Measurements from ENCODE around the gene TRIM25.

The TRIM25 gene

DNA sequence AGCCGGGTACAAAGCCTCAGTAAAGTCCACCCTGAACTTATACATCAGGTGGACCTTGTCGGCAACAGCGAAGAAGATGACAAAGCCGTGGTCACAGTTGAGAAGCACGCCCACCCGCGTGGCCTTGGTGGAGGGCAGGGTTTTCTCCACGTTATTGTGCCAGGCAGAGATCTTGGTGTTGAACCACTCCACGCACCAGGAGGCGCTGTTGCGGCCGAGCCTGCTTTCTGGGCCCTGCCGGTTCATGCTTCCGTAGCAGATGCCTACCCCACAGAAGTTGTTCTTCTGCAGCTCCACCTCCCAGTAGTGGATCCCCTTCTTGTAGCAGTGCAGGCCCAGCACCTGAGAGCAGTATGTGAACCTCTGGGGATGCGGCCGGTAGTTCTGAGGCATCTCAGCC is 22.1 kb downstream of the TRIM25 start:
- Histone ChIP-seq H3K27ac (ENCODE audit: low read depth, low read length) (no peak overlapping the region), H3K4me1 (ENCODE audit: insufficient read depth, low read length) (no peaks in the 10 kb centered on the region), H3K27me3 (ENCODE audit: control insufficient read depth in 1 of 2, insufficient read depth in 2 of 2, low read length in 2 of 2) (no peaks in the 10 kb centered on the region), H3K9me3 (ENCODE audit: low read length) (no peaks in the 10 kb centered on the region), H3K4me3 (ENCODE audit: low read depth in 1 of 2, low read length in 2 of 2) (no peak overlapping the region), H3K9ac (ENCODE audit: low read length) (no peak overlapping the region), H3K36me3 (ENCODE audit: insufficient read depth, low read length) (peaks cover 53% of the 10 kb centered on the region)

DNA sequence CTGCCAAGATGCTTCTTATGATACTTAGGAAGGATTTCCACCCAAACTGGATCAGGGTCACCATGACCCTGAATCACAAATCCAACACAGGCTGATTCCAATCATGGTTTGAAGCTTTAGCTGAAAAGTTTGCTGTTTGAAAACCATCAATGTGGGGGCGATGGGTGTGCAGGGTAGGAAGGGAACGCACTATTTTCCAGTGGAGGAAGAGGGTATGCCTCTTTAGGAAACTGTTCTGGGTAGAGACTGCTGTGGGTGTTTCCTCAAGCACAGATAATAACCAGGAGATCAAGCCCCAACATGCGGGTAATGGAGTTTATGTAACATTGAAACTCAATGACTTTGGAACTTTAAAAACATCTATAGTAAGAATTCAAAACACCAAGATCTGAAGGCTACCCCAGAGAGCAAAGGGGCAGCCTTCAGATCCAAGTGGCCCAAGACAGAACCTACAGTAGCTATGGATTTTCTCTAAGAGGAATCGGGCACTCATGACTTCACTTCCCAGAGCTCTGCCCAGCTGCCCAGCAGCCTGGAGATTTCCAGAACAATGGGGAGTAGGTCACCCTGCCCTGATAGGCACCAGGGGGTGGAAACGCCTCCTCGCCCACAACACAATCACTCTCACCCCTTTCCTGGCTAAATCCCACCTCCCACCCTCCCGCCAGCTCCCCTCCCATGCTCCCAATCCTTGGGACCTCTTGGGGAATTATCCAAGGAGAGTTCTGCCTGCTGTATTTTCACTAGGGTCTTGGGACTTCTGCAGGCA is 22.8 kb downstream of the TRIM25 start:
- Histone ChIP-seq H3K4me3 (ENCODE audit: low read depth in 1 of 2, low read length in 2 of 2) (no peak overlapping the region), H3K27ac (ENCODE audit: low read depth, low read length) (no peak overlapping the region), H3K27me3 (ENCODE audit: control insufficient read depth in 1 of 2, insufficient read depth in 2 of 2, low read length in 2 of 2) (no peaks in the 10 kb centered on the region), H3K9me3 (ENCODE audit: low read length) (no peaks in the 10 kb centered on the region), H3K36me3 (ENCODE audit: insufficient read depth, low read length) (peaks cover 50% of the 10 kb centered on the region), H3K9ac (ENCODE audit: low read length) (no peak overlapping the region), H3K4me1 (ENCODE audit: insufficient read depth, low read length) (no peaks in the 10 kb centered on the region)

DNA sequence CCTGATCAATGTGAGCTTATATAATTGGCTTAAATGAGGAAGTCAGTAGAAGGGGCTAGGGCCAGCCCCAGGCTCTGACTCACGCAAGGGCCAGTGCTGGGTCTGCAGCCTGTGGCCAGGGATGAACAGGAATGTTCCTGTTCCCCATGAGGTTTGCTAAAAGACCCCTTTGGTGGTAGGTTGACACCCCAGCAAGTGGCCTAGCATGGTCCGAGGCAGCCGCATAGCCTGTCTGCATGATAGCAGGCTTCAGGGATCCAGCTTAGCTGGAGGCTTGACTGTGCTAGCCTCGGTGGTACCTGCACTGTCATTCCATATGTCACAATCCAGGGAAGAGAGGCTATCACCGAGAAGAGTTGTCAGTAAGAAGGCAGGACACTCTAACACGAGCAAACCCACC is 23.5 kb downstream of the TRIM25 start:
- no peak overlapping the region for H3K27ac ChIP-seq (ENCODE audit: low read depth, low read length)
- no peak overlapping the region for H3K9ac ChIP-seq (ENCODE audit: low read length)
- H3K27me3 ChIP-seq (ENCODE audit: control insufficient read depth in 1 of 2, insufficient read depth in 2 of 2, low read length in 2 of 2), result no peaks in the 10 kb centered on the region
- no peaks in the 10 kb centered on the region for H3K4me1 ChIP-seq (ENCODE audit: insufficient read depth, low read length)
- H3K4me3 ChIP-seq (ENCODE audit: low read depth in 1 of 2, low read length in 2 of 2), result no peak overlapping the region
- no peaks in the 10 kb centered on the region for H3K9me3 ChIP-seq (ENCODE audit: low read length)
- H3K36me3 ChIP-seq (ENCODE audit: insufficient read depth, low read length), result peaks cover 47% of the 10 kb centered on the region

DNA sequence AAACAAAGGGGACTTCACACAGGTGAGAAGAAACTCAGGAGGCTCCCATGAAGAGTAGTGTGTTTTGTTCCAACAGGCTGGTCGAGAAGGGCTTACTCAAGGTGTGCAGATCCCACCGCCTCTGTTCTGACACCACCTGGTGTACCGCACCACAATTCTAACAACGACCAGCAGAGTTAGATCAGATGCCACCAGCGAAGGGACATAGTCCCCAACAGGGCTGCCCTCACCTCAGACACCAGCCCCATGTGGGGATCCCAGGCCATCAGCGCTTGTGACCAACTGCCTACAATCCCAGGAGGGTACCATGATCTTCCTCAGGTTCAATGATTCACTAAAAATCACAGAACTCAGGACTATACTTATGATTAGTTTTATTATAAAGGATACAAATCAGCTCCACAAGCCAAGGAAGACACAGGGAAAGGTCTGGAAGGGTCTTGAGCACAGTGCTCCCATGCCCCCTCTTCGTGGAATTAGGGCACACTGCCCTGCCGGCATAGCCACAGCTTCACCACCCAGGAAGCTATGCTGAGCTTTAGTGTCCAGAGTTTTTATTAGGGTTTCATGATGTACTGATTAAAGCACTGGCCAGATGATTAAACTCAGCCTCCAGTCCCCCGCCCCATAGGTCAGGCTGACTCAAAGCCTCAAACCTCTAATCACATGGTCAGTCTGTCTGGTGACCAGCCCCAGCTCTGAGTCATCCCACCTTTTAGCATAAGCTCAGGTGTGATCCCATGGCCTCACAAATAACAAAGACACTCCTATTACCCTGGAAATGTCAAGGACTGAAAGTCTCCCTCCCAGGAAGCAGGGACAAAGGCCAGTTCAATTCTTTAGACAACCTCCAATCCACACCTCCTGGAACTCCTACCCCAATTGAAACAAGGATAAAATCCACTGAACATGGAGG is 26.0 kb downstream of the TRIM25 start:
- peaks cover 29% of the 10 kb centered on the region for H3K36me3 ChIP-seq (ENCODE audit: insufficient read depth, low read length)
- no peaks in the 10 kb centered on the region for H3K4me1 ChIP-seq (ENCODE audit: insufficient read depth, low read length)
- no peak overlapping the region for H3K9ac ChIP-seq (ENCODE audit: low read length)
- H3K27me3 ChIP-seq (ENCODE audit: control insufficient read depth in 1 of 2, insufficient read depth in 2 of 2, low read length in 2 of 2), result no peaks in the 10 kb centered on the region
- no peak overlapping the region for H3K27ac ChIP-seq (ENCODE audit: low read depth, low read length)
- H3K4me3 ChIP-seq (ENCODE audit: low read depth in 1 of 2, low read length in 2 of 2), result no peak overlapping the region
- H3K9me3 ChIP-seq (ENCODE audit: low read length), result no peaks in the 10 kb centered on the region

DNA sequence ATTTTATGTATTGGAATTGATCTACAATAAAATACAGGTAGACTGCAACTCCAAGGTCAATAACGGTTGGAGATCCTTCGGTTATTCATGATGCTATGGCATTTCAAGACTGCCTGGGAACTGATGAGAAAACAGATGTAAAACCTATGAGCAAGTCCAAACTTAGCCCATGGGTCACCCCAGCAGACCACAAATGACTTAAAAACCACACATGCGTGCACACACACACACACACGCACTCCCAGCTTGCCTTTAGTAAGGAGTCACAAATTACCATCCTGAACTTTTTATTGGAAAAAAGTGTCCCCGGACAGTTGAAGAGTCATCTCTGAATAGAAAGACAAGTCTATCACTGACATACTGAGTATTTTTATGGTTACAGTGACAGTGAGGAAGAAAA is 26.7 kb downstream of the TRIM25 start:
- no peaks in the 10 kb centered on the region for H3K4me1 ChIP-seq (ENCODE audit: insufficient read depth, low read length)
- no peak overlapping the region for H3K9ac ChIP-seq (ENCODE audit: low read length)
- H3K4me3 ChIP-seq (ENCODE audit: low read depth in 1 of 2, low read length in 2 of 2), result no peak overlapping the region
- no peaks in the 10 kb centered on the region for H3K9me3 ChIP-seq (ENCODE audit: low read length)
- H3K36me3 ChIP-seq (ENCODE audit: insufficient read depth, low read length), result peaks cover 23% of the 10 kb centered on the region
- H3K27ac ChIP-seq (ENCODE audit: low read depth, low read length), result no peak overlapping the region
- H3K27me3 ChIP-seq (ENCODE audit: control insufficient read depth in 1 of 2, insufficient read depth in 2 of 2, low read length in 2 of 2), result no peaks in the 10 kb centered on the region

DNA sequence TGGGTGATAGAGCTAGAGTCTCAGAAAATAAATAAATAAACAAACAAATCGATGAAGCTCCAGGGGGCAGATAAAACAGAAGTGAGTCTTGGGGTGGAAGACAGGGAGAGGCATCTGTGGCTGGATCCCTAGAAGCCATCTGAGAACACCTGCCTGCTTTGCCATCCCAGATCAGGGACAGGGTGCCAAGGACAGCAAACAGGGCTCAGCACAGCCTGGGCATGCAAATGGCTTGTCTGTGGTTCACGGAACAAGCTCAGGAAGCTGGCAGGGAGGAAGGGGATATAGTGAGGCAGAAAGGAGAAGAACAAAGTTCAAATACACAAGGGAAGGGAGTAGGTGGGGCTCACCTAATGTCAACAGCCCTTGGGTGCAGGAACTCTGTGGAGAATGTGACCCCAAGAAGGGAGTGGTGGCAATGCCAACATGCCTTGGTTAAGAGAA is 27.5 kb downstream of the TRIM25 start:
- Histone ChIP-seq H3K9ac (ENCODE audit: low read length) (no peak overlapping the region), H3K4me1 (ENCODE audit: insufficient read depth, low read length) (no peaks in the 10 kb centered on the region), H3K9me3 (ENCODE audit: low read length) (no peaks in the 10 kb centered on the region), H3K36me3 (ENCODE audit: insufficient read depth, low read length) (peaks cover 16% of the 10 kb centered on the region), H3K4me3 (ENCODE audit: low read depth in 1 of 2, low read length in 2 of 2) (no peak overlapping the region), H3K27ac (ENCODE audit: low read depth, low read length) (no peak overlapping the region), H3K27me3 (ENCODE audit: control insufficient read depth in 1 of 2, insufficient read depth in 2 of 2, low read length in 2 of 2) (no peaks in the 10 kb centered on the region)

DNA sequence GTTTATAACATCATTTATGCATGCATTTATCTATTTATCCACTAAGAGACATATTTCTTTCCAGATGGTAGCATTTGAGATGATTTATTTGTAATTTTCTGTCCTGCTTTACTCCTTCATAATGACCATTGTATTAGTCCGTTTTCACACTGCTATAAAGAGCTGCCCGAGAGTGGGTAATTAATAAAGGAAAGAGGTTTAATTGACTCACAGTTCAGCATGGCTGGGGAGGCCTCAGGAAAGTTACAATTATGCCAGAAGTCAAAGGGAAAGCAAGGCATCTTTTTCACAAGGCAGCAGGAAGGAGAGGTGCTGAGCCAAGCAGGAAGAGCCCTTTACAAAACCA is 28.6 kb downstream of the TRIM25 start:
- H3K9me3 ChIP-seq (ENCODE audit: low read length), result no peaks in the 10 kb centered on the region

DNA sequence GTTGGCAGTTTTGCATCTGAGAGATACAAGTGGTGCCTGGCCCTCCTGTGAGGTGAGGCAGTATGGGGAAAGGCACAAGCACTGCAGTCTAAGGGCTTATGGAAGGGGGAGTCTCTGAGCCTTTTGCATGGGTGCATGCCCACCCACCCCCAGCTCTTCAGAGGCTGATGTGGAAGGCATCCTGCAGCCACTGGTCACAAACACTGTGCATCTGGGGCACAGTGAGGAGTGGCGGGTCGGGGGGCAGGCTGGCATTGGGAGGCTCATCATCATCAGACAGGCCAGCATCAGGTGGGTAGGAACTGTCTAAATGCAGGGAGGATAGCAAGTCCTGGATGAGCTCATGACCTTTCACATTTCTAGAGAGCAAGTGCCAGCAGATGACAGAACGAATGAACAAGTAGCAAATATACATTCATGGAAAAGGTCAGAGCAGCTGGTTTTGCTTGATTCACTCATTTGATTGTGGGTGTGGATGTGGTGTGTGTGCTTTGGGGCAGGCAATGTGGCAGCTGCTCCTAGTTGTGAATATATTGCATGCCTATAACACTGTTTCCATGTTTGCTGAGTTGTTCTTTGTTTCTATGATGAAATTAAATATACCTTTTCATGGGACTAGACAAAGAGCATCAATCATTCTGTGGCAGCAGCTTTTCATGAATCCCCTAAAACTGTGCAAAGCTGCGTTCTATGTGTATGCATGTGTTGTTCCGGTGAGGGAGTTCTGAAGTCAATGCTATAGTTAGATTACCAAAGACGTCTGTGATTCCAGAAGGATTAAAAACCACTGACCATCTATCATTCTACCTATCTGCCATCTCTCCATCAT is 29.2 kb downstream of the TRIM25 start:
- H3K9ac ChIP-seq (ENCODE audit: low read length), result no peak overlapping the region
- no peaks in the 10 kb centered on the region for H3K27me3 ChIP-seq (ENCODE audit: control insufficient read depth in 1 of 2, insufficient read depth in 2 of 2, low read length in 2 of 2)
- no peaks in the 10 kb centered on the region for H3K9me3 ChIP-seq (ENCODE audit: low read length)
- H3K4me3 ChIP-seq (ENCODE audit: low read depth in 1 of 2, low read length in 2 of 2), result no peak overlapping the region
- no peak overlapping the region for H3K27ac ChIP-seq (ENCODE audit: low read depth, low read length)
- no peaks in the 10 kb centered on the region for H3K4me1 ChIP-seq (ENCODE audit: insufficient read depth, low read length)
- H3K36me3 ChIP-seq (ENCODE audit: insufficient read depth, low read length), result peaks cover 5% of the 10 kb centered on the region

More for the DNA sequence above, 28.6 kb downstream of the TRIM25 start:
- Histone ChIP-seq H3K36me3 (ENCODE audit: insufficient read depth, low read length) (peaks cover 6% of the 10 kb centered on the region), H3K27me3 (ENCODE audit: control insufficient read depth in 1 of 2, insufficient read depth in 2 of 2, low read length in 2 of 2) (no peaks in the 10 kb centered on the region), H3K4me3 (ENCODE audit: low read depth in 1 of 2, low read length in 2 of 2) (no peak overlapping the region), H3K27ac (ENCODE audit: low read depth, low read length) (no peak overlapping the region), H3K4me1 (ENCODE audit: insufficient read depth, low read length) (no peaks in the 10 kb centered on the region), H3K9ac (ENCODE audit: low read length) (no peak overlapping the region)

DNA sequence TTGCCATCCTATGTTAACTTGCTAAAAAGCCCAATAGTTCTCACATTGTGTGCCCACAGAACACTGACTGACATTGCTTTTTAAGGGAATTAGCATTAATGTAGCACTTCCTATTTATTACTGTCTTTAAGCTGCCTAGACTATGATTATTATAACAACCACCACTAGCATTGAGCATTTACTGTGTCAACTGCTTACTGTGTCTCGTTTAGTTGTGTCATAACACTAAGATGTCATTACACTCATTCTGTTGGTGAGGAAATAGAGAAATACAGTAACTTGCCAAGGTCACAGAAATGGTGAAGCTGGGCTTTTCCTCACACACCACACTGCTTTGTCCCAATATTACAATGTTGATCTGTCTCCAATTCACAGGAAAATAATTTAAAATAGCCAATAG is 30.2 kb downstream of the TRIM25 start:
- H3K9ac ChIP-seq (ENCODE audit: low read length), result no peak overlapping the region
- H3K27ac ChIP-seq (ENCODE audit: low read depth, low read length), result no peak overlapping the region
- H3K9me3 ChIP-seq (ENCODE audit: low read length), result no peaks in the 10 kb centered on the region
- no peaks in the 10 kb centered on the region for H3K4me1 ChIP-seq (ENCODE audit: insufficient read depth, low read length)
- no peak overlapping the region for H3K4me3 ChIP-seq (ENCODE audit: low read depth in 1 of 2, low read length in 2 of 2)
- peaks cover 5% of the 10 kb centered on the region for H3K36me3 ChIP-seq (ENCODE audit: insufficient read depth, low read length)
- no peaks in the 10 kb centered on the region for H3K27me3 ChIP-seq (ENCODE audit: control insufficient read depth in 1 of 2, insufficient read depth in 2 of 2, low read length in 2 of 2)

DNA sequence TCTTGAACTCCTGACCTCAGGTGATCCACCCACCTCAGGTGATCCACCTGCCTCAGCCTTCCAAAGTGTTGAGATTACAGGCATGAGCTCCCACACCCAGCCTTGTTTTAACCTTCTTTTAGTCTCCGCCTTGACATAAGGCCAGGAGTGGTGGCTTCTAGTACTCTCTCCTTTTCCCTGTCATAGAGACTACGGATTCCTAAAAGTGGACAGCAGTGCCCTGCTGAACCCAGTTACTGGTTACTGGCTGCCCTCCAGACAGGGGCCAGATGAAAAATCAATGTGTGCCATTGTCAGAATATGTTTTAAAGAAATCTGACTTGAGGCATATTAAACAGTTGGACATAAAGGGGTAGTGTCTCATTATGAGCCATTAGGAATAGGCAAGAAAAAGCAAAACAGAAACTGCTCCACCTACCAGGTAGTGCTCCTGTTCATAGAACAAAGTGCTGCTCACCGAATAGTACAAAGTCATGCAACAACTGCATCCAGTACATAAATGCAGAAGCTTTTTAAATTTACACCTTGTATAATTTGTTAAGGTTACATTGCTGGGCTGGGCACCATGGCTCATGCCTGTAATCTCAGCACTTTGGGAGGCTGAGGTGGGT is 32.1 kb downstream of the TRIM25 start:
- Histone ChIP-seq H3K27ac (ENCODE audit: low read depth, low read length) (no peak overlapping the region), H3K36me3 (ENCODE audit: insufficient read depth, low read length) (no peaks in the 10 kb centered on the region), H3K4me1 (ENCODE audit: insufficient read depth, low read length) (no peaks in the 10 kb centered on the region), H3K4me3 (ENCODE audit: low read depth in 1 of 2, low read length in 2 of 2) (no peak overlapping the region), H3K9ac (ENCODE audit: low read length) (no peak overlapping the region), H3K9me3 (ENCODE audit: low read length) (no peaks in the 10 kb centered on the region), H3K27me3 (ENCODE audit: control insufficient read depth in 1 of 2, insufficient read depth in 2 of 2, low read length in 2 of 2) (no peaks in the 10 kb centered on the region)

DNA sequence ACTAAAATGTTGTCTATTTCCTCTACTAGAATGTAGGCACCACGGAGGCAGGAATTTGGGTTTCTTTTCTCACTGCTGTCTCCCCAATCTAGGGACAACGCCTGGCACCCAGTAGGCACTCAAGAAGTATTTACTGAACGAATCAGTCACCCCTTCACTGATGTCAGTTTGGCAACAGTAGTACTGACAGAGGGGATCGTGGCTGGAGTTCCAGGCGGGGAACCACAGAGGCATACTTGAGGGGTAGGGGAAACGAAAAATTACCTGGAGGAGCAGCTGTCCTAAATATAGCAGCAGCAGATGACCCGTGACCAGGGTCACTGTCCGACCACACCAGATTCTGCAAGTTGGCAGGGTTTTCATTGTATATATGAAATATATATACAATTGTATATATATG is 33.3 kb downstream of the TRIM25 start:
- H3K27me3 ChIP-seq (ENCODE audit: control insufficient read depth in 1 of 2, insufficient read depth in 2 of 2, low read length in 2 of 2), result no peaks in the 10 kb centered on the region
- no peaks in the 10 kb centered on the region for H3K9me3 ChIP-seq (ENCODE audit: low read length)
- no peak overlapping the region for H3K9ac ChIP-seq (ENCODE audit: low read length)
- H3K4me3 ChIP-seq (ENCODE audit: low read depth in 1 of 2, low read length in 2 of 2), result no peak overlapping the region
- H3K36me3 ChIP-seq (ENCODE audit: insufficient read depth, low read length), result no peaks in the 10 kb centered on the region
- H3K27ac ChIP-seq (ENCODE audit: low read depth, low read length), result no peak overlapping the region
- H3K4me1 ChIP-seq (ENCODE audit: insufficient read depth, low read length), result no peaks in the 10 kb centered on the region
